Ovary (tissue), 3 donors: ENCODE data around the gene SRD5A1.

Experiments
- CTCF ChIP-seq, 3 donors: fragments of 450-650 bp in 2 of 3; fragments of 200-600 bp in 1 of 3; IDR thresholded peaks; one replicate each; pipeline versions ENCODE4 v1.5.1 to v1.8.0; 2016 to 2022; ENCODE audit warnings: antibody characterized with exemption in 3 of 3, mild to moderate bottlenecking in 1 of 3
- POLR2A ChIP-seq: fragments of 450-650 bp; IDR thresholded peaks from one replicate; pipeline ENCODE4 v1.6.1; 2017; ENCODE audit warnings: antibody characterized with exemption, mild to moderate bottlenecking, moderate library complexity
- donor health status: DM: no; HTN: no; CAD: no.

- TF ChIP-seq CTCF (IDR thresholded peaks at IDR 0.05): no peak
- no peak for TF ChIP-seq POLR2A
These were observed 23.4 kb downstream of the SRD5A1 start for GRCh38 chr5:6656680-6657079.
